Mesenteric fat pad (tissue), 1 donor: Measurements from ENCODE around the gene BICD1. TPM values are rescaled to one million over a fixed set of nuclear protein-coding genes. Genes with fewer than 3 reads are reported as not detected.
"Not testable (repeated sequence)": the region's sequence is repeated elsewhere in the genome, so short reads cannot be mapped to it uniquely, and the experiment has no call there.

Experiments used
- DNase-seq: peaks from one replicate; pipeline ENCODE4 v3.0.0-alpha.2; 2020; ENCODE audit warnings: low spot score
- long read RNA-seq: library from polyadenylated mRNA; unstranded; transcript quantifications from one replicate; pipeline ENCODE4 v2.0.0, GENCODE V29; 2020
- total RNA-seq: library from RNA; stranded (reverse); fragmentation: NEBNext Ultra II Directional; extraction: Animal tissue kit (Norgen Biotek cat#: 25700); gene quantifications from one replicate; pipeline ENCODE4 v1.2.1, GENCODE V29; 2021
- donor health status: DM: yes; HTN: yes; CAD: no.

The BICD1 gene
- total RNA-seq, result 21.9 TPM
- long read RNA-seq, full-length matches to known transcripts, result 6 of 43 reads
- long read RNA-seq, partial matches to known transcripts, result 23 of 43 reads
- long read RNA-seq, other reads (novel, unspliced or antisense), result 14 of 43 reads

- peak; percentile 96 for DNase-seq
These were observed at the start of gene BICD1 for GRCh38 chr12:32106517-32107358. Gene BICD1 (plus strand): TSS chr12:32106847. CDS start chr12:32107332, 485 bp downstream.

GRCh38 chr12:32061033-32061432 lies 45.6 kb upstream of the BICD1 start:
- peak; percentile 26 for DNase-seq

- no peak for DNase-seq
These were observed 43.8 kb upstream of the BICD1 start for GRCh38 chr12:32062881-32063280.

- no peak for DNase-seq
These were observed 42.9 kb upstream of the BICD1 start for GRCh38 chr12:32063796-32064195.

DNA sequence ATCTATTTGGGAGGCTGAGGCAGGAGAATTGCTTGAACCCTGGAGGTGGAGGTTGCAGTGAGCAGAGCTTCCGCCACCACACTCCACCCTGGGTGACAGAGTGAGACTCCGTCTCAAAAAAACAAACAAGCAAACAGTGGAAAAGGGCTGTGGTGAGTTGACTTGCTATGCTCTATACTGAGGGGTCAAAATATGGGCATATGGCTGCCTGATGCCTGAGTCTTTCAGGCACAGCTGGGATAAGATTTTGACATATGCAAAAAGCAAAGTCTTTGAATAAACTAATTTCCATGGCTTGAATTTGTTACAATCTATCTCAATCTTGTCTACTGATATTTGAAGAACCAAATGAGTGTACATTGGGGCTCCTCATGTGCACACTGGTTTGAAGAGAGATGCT lies 40.4 kb upstream of the BICD1 start:
- DNase-seq, result no peak

GRCh38 chr12:32069071-32069470 lies 37.6 kb upstream of the BICD1 start:
- no peak for DNase-seq

- no peak for DNase-seq
These were observed 36.9 kb upstream of the BICD1 start for GRCh38 chr12:32069731-32070130.

GRCh38 chr12:32070370-32070769 lies 36.3 kb upstream of the BICD1 start:
- DNase-seq, result no peak

GRCh38 chr12:32072102-32072501 lies 34.5 kb upstream of the BICD1 start:
- no peak for DNase-seq

GRCh38 chr12:32074432-32074831 lies 32.2 kb upstream of the BICD1 start:
- no peak for DNase-seq

DNA sequence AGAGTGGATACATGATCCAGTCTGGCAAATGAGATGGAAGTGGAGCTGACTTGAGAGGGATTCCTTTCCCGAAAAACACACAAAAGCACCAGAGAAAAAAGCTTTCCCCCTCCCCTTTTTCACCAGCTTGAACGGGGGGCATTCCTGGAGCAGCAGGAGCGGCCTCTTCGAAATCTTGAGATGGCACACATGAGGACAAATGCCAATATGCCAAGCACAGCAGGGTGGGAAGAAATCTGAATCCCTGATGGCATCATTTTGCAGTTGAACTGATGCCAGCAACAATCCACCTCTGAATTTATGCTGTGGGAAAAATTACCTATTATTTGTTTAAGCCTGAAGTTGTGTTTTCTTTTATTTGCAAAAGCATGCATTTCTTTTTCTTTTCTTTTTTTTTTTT lies 29.7 kb upstream of the BICD1 start:
- DNase-seq, result no peak

GRCh38 chr12:32080435-32080834 lies 26.2 kb upstream of the BICD1 start:
- no peak for DNase-seq

DNA sequence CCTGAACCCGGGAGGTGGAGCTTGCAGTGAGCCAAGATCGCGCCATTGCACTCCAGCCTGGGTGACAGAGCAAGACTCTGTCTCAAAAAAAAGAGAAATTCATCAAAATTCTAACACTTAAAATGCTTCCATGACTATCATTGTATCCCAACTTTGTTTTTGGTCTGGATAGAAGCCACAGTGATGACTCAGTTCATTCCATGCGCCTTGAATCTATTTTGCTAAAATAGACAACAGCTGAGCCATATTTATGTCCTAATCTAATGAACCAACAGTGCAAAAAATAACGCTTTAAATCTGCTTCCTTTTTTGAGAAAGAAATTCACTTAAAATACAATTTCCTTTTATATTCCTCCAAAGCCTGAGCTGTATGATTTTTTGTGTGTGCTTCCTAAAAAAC lies 23.2 kb upstream of the BICD1 start:
- no peak for DNase-seq

DNA sequence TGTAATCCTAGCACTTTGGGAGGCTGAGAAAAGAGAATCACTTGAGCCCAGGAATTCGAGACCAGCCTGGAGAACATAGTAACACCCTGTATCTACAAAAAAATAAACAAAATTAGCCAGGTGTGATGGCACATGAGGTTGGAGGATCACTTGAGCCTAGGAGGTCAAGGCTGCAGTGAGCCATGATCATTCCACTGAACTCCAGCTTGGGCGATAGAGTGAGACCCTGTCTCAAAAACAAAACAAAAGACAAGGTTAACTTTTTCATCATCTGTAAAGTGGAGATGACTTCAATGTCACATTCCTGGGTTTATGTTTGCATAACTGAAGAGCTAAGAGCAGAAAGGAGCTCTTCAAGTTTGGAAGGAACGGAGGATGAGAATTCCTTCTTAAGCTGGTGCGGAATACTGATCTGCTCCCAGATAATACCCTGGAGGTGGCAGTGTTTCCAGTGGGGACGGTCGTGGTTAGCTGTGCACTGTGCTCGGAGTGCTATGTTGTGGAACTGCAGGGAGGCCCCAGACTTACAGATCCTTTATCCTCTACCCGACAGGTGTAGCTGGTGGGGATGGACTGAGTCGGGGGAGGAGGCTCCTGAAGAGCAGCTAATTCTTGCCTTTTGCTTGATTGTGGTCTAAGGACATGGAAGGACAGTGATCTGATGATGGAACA lies 22.5 kb upstream of the BICD1 start:
- no peak for DNase-seq

- DNase-seq, result no peak
These were observed 21.9 kb upstream of the BICD1 start for GRCh38 chr12:32084753-32085152.

DNA sequence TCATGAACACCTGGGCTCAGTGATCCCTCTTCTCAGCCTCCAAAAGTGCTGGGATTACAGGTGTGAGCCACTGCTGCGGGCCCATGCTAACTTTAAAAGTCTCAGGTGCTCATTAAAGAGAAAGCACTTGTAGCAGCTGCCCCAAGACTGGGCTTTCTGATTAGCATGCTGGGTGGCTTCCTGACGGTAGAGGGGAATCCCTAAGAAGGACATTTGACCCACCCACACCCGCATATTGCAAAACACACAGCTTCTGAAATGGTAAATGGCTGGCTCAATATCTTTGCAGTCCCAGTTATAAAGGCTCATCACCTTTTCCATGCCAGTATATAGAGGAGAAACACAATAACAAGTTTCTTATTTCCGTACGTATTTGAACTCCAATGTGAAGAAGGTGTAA lies 19.3 kb upstream of the BICD1 start:
- DNase-seq, result no peak

- DNase-seq, result no peak
These were observed 17.5 kb upstream of the BICD1 start for GRCh38 chr12:32089156-32089555.

- no peak for DNase-seq
These were observed 17.1 kb upstream of the BICD1 start for GRCh38 chr12:32089586-32089985.

- no peak for DNase-seq
These were observed 15.0 kb upstream of the BICD1 start for GRCh38 chr12:32091696-32092095.

- no peak for DNase-seq
These were observed 8.5 kb upstream of the BICD1 start for GRCh38 chr12:32098112-32098511.

GRCh38 chr12:32099275-32099674 lies 7.4 kb upstream of the BICD1 start:
- DNase-seq, result not testable (repeated sequence)

DNA sequence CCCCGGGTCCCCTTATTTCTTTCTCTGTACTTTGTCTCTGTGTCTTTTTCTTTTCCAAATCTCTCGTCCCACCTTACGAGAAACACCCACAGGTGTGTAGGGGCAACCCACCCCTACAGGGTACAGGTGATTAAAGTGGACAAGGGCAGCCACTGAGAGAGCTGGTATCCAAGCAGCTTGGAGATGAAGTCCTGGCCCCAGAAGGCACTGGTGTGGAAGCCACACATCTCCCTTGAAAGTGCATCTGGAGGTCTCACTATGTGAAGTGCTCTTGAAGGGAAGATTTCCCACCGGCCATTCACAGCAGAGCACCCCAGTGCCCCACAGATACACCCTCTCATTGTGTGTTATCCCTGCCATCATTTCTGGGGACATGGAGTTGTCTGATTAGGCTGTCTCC lies 6.3 kb upstream of the BICD1 start:
- no peak for DNase-seq

DNA sequence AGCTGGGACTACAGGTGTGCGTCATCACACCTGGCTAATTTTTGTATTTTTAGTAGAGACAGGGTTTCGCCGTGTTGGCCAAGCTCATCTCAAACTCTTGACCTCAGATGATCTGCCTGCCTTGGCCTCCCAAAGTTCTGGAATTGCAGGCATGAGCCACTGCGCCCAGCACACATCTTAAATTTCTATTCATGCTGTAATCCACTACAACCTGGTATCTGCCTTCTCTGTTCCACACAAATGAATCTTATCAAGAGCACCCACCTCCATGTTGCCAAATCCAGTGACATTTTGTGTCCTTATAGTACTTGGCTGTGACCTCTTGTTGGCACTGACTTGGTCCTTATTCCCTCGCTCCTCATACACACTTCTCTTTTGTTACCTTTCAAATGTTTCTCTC lies 5.8 kb upstream of the BICD1 start:
- DNase-seq, result no peak
